Glutamatergic neuron (in vitro differentiated cells): Measurements from ENCODE around the gene RCSD1. TPM values are rescaled to one million over a fixed set of nuclear protein-coding genes. Genes with fewer than 3 reads are reported as not detected.

Experiments used
- DNase-seq: peaks from one replicate; pipeline ENCODE4 v3.0.0; 2022
- H3K27ac Mint-ChIP-seq: one replicate; pipeline ENCODE4 v1.8.0; 2020; ENCODE audit warnings: mild to moderate bottlenecking, mixed read lengths, inconsistent platforms; ENCODE audit not compliant: unreplicated experiment
- H3K27me3 Mint-ChIP-seq: one replicate; pipeline ENCODE4 v1.8.0; 2020; ENCODE audit warnings: mild to moderate bottlenecking, moderate library complexity, mixed read lengths, inconsistent platforms; ENCODE audit not compliant: unreplicated experiment
- H3K36me3 Mint-ChIP-seq: one replicate; pipeline ENCODE4 v1.8.0; 2020; ENCODE audit warnings: mild to moderate bottlenecking, mixed read lengths, inconsistent platforms; ENCODE audit not compliant: unreplicated experiment
- H3K4me1 Mint-ChIP-seq: one replicate; pipeline ENCODE4 v1.8.0; 2020; ENCODE audit warnings: mild to moderate bottlenecking, low read depth, mixed read lengths, inconsistent platforms; ENCODE audit not compliant: unreplicated experiment
- H3K4me3 Mint-ChIP-seq: one replicate; pipeline ENCODE4 v1.8.0; 2020; ENCODE audit warnings: mild to moderate bottlenecking, mixed read lengths, inconsistent platforms; ENCODE audit not compliant: unreplicated experiment
- H3K9me3 Mint-ChIP-seq: one replicate; pipeline ENCODE4 v1.8.0; 2020; ENCODE audit warnings: mild to moderate bottlenecking, moderate library complexity, mixed read lengths, inconsistent platforms; ENCODE audit not compliant: unreplicated experiment
- total RNA-seq: library from RNA; stranded (reverse); fragmentation: NEBNext Ultra II Directional; extraction: Animal tissue kit (Norgen Biotek cat#: 25700); gene quantifications from one replicate; pipeline ENCODE4 v1.2.1, GENCODE V29; 2021; ENCODE audit not compliant: unreplicated experiment
- TF ChIP-seq, protein P1 (sequence below): fragments of 200-600 bp; sonication (generic); IDR thresholded peaks from one replicate; pipeline ENCODE4 v1.5.0; 2021; ENCODE audit not compliant: partially characterized antibody, unreplicated experiment

RCSD1 gene
- total RNA-seq, 1 donor from 2014 or later = not detected

DNA sequence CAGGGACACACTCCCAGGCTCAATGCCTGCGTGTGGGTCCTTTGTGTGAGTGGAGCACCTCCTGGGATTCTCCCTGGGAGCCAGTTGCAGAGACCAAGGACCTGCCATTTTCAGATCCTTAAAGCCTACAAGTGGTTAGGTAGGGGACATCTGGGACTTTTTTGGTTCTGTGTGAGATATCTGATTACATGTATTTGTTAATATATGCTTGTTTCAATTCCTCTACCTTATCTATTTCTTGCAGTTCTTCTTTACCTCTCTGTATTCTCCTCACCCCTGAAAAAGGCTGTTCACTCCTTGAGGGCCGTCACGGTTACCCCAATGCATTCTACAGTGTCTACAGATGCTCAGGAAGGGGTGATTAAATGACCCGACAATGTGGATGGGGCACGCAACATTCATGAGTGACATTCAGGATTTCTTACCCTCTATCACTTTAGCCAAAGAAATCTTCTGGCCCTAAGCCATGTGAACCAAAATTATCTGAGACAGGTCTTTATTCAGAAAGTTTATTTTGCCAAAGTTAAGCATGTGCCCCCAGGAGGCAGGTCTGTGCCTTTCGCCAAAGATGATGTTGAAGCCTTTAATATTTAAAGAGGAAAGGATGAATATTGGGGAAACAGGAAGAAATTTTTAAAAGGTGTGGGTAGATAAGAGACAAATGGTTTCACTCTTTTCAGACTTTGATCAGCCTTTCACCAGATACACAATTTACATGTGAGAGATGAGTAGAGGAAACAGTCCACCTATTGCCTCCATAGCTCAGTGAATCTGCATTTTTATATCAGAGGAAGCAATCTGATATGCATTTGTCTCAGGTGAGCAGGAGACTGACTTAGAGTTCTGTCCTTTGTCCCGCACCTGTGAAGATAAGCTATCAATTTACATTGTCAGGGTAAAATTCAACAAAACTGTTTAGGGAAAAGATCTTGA lies 47.1 kb downstream of the RCSD1 start:
- DNase-seq = no peak
- Mint-ChIP-seq H3K4me1 (peaks cover 5% of the 10 kb centered on the region), H3K4me3 (no peak overlapping the region), H3K27me3 (peaks cover 2% of the 10 kb centered on the region), H3K27ac (no peak overlapping the region), H3K36me3 (peaks cover under 1% of the 10 kb centered on the region), H3K9me3 (peaks cover 3% of the 10 kb centered on the region)
- TF ChIP-seq, protein P1, sequence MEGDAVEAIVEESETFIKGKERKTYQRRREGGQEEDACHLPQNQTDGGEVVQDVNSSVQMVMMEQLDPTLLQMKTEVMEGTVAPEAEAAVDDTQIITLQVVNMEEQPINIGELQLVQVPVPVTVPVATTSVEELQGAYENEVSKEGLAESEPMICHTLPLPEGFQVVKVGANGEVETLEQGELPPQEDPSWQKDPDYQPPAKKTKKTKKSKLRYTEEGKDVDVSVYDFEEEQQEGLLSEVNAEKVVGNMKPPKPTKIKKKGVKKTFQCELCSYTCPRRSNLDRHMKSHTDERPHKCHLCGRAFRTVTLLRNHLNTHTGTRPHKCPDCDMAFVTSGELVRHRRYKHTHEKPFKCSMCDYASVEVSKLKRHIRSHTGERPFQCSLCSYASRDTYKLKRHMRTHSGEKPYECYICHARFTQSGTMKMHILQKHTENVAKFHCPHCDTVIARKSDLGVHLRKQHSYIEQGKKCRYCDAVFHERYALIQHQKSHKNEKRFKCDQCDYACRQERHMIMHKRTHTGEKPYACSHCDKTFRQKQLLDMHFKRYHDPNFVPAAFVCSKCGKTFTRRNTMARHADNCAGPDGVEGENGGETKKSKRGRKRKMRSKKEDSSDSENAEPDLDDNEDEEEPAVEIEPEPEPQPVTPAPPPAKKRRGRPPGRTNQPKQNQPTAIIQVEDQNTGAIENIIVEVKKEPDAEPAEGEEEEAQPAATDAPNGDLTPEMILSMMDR = no peak

DNA sequence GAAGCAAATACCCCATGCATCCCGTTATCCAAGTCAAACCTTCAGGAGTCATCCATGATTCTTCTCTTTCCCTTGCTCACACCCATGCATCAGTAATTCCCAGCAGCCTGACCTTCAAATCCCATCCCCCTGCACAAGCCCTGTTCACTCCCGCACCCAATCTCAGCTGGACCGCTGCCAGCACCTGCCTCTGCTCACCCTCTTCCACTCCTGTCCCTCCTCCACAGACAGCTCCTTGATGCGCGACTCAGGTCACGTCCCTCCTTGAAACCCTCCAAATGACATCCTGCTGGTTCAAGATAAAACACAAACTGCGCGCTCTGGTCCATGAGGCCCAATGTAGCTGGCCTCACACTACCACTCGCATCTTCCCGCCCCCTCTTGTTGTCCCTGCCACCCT lies 48.4 kb downstream of the RCSD1 start:
- Mint-ChIP-seq H3K4me1 (peaks cover 7% of the 10 kb centered on the region), H3K9me3 (peaks cover 3% of the 10 kb centered on the region), H3K27ac (no peak overlapping the region), H3K4me3 (no peak overlapping the region), H3K36me3 (no peaks in the 10 kb centered on the region), H3K27me3 (peaks cover 2% of the 10 kb centered on the region)
- no peak for DNase-seq
- TF ChIP-seq, protein P1 = no peak

DNA sequence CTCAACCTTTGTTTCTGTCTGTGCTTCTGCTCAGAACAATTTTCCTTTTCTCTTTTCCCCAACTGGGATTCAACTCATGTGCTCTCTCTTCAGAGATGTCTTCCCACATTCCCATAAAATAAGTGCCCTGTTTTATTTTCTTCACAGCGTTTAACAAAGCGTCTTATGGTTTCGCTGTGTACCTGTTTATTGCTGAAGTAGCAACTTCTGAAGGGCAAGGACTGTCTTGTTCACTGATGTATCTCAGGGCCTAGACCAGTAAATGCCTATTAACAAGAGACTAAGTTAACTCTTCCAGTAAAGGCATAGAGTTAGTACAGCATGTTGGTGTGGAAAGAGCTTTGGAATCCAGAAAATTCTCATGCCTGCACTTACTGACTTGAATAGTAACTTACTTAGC lies 48.8 kb downstream of the RCSD1 start:
- TF ChIP-seq, protein P1 = no peak
- Mint-ChIP-seq H3K9me3 (no peaks in the 10 kb centered on the region), H3K4me3 (no peak overlapping the region), H3K27ac (no peak overlapping the region), H3K36me3 (no peaks in the 10 kb centered on the region), H3K27me3 (no peaks in the 10 kb centered on the region), H3K4me1 (peaks cover 8% of the 10 kb centered on the region)
- no peak for DNase-seq

DNA sequence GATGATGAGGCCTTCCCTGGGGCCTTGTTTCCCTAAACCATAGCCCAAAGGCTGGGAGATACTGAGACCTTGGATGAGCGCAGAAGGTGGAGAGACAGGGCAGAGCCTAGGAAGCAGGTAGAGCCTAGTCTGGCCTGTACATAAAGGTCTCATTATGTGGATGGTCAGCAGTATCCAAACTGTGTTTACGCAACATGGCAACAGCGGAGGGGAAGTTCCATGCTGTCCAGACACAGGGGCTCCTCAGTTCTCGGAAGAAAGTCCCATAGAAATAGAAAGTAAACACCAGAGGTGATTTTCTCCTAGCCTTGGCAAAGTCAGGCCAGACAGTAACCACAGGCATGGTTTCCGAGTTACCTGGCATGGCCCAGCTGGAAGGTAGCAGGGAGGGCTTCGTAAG lies 49.7 kb downstream of the RCSD1 start:
- H3K27ac Mint-ChIP-seq = no peak overlapping the region
- peaks cover 8% of the 10 kb centered on the region for H3K4me1 Mint-ChIP-seq
- H3K4me3 Mint-ChIP-seq = no peak overlapping the region
- no peaks in the 10 kb centered on the region for H3K9me3 Mint-ChIP-seq
- TF ChIP-seq, protein P1 = no peak
- no peaks in the 10 kb centered on the region for H3K36me3 Mint-ChIP-seq
- H3K27me3 Mint-ChIP-seq = peaks cover 4% of the 10 kb centered on the region
- no peak for DNase-seq

DNA sequence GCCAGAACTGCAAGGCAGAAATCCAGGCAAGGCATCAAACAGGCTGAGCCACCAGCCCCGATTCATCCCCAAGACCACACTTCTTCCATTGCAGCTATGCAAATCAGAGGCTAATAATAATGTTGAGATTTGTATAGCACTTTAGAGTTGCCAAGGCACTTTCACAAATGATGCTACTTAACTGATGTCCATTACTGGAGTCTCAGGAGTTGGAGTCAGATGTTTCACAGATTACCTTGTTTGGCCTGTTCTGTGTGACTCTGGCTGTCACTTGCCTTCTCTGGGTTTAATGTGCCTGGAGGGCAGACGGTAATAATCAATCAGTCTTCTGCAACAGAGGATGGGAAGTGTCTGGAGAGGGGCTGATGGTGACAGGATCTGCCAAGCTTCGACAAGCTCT lies 51.0 kb downstream of the RCSD1 start:
- Mint-ChIP-seq H3K27ac (no peak overlapping the region), H3K4me1 (peaks cover 8% of the 10 kb centered on the region), H3K27me3 (peaks cover 6% of the 10 kb centered on the region), H3K4me3 (no peak overlapping the region), H3K9me3 (no peaks in the 10 kb centered on the region), H3K36me3 (no peaks in the 10 kb centered on the region)
- TF ChIP-seq, protein P1 = no peak
- DNase-seq = no peak
